Measurements from ENCODE around the gene DNAJC6.

DNAJC6 gene

DNA sequence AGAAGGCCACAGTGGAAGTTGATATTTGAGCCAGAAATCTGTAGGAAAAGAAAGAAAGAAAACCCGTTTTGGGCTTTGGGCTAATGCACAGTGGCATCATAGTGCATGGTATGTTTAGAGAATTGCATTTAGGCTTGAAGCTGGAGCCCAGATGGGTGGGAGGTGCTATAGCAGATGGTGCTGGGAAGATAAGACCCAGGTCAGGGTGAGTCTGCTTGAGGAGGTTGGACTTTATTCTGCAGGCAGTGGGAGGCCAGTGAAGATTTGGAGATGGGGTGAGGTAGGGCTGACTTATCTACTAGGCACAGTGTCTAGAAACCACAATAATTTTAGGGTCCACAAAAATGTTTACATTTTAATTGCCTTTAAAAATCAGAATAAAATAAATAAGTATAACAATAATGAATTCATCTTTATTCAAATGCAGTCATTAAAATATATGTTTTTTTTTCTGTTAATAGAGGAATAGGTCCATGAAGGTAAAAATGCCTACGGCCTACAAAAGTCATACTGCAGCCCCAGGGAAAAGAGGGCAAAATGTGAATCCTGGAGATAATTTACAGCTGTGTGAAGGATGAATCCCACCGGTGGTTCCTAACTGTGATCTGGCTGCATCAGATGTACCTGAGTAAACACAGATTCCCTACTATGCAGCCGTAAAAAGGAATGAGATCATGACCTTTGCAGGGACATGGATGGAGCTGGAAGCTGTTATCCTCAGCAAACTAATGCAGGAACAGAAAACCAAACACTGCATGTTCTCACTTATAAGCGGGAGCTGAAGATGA lies 8.7 kb downstream of the DNAJC6 start:
- peak; percentile 94 for FAIRE-seq
- peak; percentile 23 for DNase-seq (ENCODE audit: insufficient read length, low spot score)
- TF ChIP-seq, protein P1, sequence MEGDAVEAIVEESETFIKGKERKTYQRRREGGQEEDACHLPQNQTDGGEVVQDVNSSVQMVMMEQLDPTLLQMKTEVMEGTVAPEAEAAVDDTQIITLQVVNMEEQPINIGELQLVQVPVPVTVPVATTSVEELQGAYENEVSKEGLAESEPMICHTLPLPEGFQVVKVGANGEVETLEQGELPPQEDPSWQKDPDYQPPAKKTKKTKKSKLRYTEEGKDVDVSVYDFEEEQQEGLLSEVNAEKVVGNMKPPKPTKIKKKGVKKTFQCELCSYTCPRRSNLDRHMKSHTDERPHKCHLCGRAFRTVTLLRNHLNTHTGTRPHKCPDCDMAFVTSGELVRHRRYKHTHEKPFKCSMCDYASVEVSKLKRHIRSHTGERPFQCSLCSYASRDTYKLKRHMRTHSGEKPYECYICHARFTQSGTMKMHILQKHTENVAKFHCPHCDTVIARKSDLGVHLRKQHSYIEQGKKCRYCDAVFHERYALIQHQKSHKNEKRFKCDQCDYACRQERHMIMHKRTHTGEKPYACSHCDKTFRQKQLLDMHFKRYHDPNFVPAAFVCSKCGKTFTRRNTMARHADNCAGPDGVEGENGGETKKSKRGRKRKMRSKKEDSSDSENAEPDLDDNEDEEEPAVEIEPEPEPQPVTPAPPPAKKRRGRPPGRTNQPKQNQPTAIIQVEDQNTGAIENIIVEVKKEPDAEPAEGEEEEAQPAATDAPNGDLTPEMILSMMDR (IDR thresholded peaks at IDR 0.05; ENCODE audit: insufficient read depth, missing control alignments) = no peak

DNA sequence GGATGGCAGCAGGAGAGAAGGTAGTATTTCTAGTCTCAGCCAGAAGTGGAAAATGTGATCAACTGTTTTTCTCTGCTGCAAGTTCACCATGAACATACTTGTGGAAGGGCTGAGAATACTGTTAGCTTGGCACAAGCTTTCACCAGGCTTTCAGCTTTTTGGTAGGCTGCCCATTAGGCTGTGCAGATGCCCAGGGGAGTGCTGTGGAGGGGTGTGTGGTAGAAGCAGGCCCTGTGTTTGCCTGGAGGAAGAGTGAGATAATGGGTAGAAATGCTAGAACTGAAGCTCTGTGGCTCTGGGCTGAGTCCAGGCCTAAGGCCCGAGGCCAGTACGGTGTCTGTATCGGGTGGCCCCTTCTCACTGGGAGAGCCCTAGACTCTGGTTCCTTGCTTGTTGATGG lies 9.8 kb downstream of the DNAJC6 start:
- TF ChIP-seq, protein P1 (IDR thresholded peaks at IDR 0.05; ENCODE audit: insufficient read depth, missing control alignments) = no peak
- FAIRE-seq (no peak), DNase-seq (ENCODE audit: insufficient read length, low spot score) (no peak)

DNA sequence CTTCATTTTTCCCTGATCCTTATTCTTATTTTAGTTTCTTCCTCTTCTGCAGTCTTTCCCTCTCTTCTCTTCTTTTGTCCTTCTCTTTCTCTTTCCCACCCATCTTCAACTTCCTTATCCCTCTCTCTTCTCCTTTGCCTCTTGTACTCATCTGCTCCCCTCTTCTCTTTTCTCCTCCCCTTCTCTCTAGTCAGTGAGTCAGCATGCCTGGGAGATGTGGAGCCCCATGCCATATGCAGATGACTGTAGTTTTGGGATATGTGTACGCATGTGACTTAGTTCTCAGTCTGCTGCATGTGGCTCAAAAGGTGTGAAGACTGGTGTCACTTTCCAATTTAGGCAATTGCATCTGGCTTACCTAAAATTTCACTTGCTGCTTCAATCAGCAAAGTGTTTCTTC lies 10.4 kb downstream of the DNAJC6 start:
- TF ChIP-seq, protein P1 (IDR thresholded peaks at IDR 0.05; ENCODE audit: insufficient read depth, missing control alignments) = no peak

DNA sequence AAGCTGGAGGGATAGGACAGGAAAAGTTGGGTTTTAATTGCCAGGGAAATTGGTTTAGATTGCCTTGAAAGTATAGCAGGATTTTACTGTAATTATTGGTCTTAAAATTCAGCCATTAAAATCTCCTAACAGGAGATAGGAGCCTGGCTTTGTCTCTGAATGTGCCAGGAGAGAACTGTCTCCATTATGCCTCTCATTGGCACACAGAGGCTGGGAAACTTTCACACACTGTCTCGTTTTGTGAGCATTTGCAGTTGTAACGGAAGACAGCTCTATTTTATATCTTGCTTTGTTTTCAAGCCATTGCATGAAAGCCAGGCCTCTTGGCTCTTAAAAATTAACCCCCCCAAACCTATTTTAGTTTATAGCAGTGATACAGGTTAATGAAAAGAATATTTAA lies 12.5 kb downstream of the DNAJC6 start:
- no peak for FAIRE-seq
- TF ChIP-seq, protein P1 (IDR thresholded peaks at IDR 0.05; ENCODE audit: insufficient read depth, missing control alignments) = no peak
- no peak for DNase-seq (ENCODE audit: insufficient read length, low spot score)

More for the DNA sequence above, 10.4 kb downstream of the DNAJC6 start:
- DNase-seq (ENCODE audit: insufficient read length, low spot score) = no peak
- FAIRE-seq = no peak

DNA sequence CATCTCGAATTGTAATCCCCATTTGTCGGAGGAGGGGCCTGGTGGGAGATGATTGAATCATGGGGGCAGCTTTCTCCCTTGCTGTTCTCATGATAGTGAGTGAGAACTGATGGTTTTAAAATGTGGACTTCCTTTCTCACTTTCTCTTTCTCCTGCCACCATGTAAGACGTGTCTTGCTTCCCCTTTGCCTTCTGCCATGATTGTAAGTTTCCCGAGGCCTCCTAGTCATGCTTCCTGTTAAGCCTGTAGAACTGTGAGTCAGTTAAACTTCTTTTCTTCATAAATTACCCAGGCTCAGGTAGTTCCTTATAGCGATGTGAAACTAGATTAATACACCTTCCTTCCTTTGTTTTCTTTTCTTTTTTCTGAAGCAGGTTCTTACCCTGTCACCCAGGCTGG lies 13.9 kb downstream of the DNAJC6 start:
- FAIRE-seq (no peak), DNase-seq (ENCODE audit: insufficient read length, low spot score) (no peak)
- TF ChIP-seq, protein P1 (IDR thresholded peaks at IDR 0.05; ENCODE audit: insufficient read depth, missing control alignments) = no peak

DNA sequence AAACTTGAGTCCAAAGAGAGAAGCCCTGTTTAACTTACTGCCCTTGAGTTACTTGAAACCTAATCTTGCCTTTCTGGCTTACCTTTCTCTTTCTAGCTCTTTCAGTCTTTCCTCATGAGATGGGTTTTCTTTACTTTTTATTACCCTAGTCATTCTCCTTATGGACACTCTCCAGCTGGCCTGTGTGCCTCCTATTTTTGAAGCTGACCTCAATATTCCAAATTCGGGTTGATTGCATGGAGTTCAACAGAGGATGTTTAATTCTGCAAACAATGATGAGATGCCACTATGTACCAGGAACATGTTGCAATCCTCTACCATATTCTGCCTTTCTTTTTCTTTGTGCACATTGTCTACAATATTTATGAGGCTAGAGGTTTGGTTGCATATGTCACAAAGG lies 20.7 kb downstream of the DNAJC6 start:
- TF ChIP-seq, protein P1 (IDR thresholded peaks at IDR 0.05; ENCODE audit: insufficient read depth, missing control alignments) = no peak
- no peak for DNase-seq (ENCODE audit: insufficient read length, low spot score)
- no peak for FAIRE-seq

DNA sequence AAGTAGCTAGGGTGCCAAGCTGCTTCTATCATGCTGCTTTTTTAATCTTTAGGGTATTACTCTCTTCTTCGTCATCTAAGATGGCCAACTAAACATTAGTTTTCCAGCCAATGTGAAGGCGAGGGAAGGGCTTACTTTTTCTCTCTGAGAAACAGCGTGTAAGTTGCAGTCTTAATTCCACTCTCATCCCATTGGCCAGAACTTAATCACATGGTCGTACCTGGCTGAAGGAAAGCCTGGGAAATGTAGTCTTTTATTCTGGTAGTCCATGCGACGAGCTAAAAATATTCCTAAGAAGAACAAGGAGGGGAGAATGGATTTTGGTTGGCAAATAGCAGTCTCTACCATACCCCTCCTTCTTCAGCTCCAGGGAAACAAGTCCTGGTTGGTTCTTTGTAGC lies 21.5 kb downstream of the DNAJC6 start:
- TF ChIP-seq, protein P1 (IDR thresholded peaks at IDR 0.05; ENCODE audit: insufficient read depth, missing control alignments) = no peak
- FAIRE-seq (no peak), DNase-seq (ENCODE audit: insufficient read length, low spot score) (no peak)
